HEK293 (cell line): ENCODE data around the gene COL5A3.

Experiments
- SCRT2 ChIP-seq: fragments of 450-650 bp; formaldehyde crosslinking; IDR thresholded peaks from 2 replicates; pipeline ENCODE4 v1.5.1; 2016; ENCODE audit warnings: missing biosample characterization, missing genetic modification characterization
- SETDB1 ChIP-seq: IDR thresholded peaks from one replicate; pipeline ENCODE4 v1.6.1; 2017; ENCODE audit warnings: mild to moderate bottlenecking, low read length, moderate library complexity, mixed read lengths; ENCODE audit not compliant: insufficient read length
- ZBTB7A ChIP-seq: fragments of 450-650 bp; formaldehyde crosslinking; IDR thresholded peaks from 2 replicates; pipeline ENCODE4 v1.5.1; 2016; ENCODE audit warnings: low read depth, missing biosample characterization, missing genetic modification characterization
- ZNF514 ChIP-seq: fragments of 450-650 bp; formaldehyde crosslinking; IDR thresholded peaks from 2 replicates; pipeline ENCODE4 v1.5.1; 2016; ENCODE audit warnings: missing biosample characterization, missing genetic modification characterization
- TF ChIP-seq, protein P1 (sequence below): fragments of 450-650 bp; formaldehyde crosslinking; IDR thresholded peaks from 2 replicates; pipeline ENCODE4 v1.5.1; 2016; ENCODE audit warnings: missing biosample characterization, missing genetic modification characterization
- TF ChIP-seq, protein P2 (sequence below): fragments of 450-650 bp; formaldehyde crosslinking; IDR thresholded peaks from 2 replicates; pipeline ENCODE4 v1.5.1; 2016; ENCODE audit warnings: missing biosample characterization, missing genetic modification characterization

DNA sequence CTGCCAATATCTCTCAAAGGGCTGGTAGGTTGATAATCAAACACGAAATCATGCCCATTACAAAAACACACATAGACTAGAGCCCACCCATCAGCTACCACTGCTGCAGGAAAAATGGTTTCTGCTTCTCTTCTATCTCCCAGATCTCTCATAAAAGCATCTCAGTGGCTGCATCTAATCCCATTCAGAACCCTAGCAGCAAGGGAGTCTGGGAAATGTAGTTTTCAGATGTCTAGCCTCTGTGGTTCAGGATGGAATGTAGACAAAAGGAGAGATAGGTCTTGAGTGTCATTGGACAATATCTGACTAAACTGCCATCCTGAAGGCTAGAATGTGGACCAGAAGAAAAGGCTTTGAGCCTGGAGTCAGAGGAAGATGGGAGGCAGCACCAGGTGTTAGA lies 35.1 kb upstream of the COL5A3 start:
- TF ChIP-seq, protein P1, sequence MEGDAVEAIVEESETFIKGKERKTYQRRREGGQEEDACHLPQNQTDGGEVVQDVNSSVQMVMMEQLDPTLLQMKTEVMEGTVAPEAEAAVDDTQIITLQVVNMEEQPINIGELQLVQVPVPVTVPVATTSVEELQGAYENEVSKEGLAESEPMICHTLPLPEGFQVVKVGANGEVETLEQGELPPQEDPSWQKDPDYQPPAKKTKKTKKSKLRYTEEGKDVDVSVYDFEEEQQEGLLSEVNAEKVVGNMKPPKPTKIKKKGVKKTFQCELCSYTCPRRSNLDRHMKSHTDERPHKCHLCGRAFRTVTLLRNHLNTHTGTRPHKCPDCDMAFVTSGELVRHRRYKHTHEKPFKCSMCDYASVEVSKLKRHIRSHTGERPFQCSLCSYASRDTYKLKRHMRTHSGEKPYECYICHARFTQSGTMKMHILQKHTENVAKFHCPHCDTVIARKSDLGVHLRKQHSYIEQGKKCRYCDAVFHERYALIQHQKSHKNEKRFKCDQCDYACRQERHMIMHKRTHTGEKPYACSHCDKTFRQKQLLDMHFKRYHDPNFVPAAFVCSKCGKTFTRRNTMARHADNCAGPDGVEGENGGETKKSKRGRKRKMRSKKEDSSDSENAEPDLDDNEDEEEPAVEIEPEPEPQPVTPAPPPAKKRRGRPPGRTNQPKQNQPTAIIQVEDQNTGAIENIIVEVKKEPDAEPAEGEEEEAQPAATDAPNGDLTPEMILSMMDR (tag by site-specific recombination), result no peak
- TF ChIP-seq SETDB1 (no peak), ZNF514 (tag by site-specific recombination) (no peak), ZBTB7A (no peak), SCRT2 (tag by site-specific recombination) (no peak)
- TF ChIP-seq, protein P2, sequence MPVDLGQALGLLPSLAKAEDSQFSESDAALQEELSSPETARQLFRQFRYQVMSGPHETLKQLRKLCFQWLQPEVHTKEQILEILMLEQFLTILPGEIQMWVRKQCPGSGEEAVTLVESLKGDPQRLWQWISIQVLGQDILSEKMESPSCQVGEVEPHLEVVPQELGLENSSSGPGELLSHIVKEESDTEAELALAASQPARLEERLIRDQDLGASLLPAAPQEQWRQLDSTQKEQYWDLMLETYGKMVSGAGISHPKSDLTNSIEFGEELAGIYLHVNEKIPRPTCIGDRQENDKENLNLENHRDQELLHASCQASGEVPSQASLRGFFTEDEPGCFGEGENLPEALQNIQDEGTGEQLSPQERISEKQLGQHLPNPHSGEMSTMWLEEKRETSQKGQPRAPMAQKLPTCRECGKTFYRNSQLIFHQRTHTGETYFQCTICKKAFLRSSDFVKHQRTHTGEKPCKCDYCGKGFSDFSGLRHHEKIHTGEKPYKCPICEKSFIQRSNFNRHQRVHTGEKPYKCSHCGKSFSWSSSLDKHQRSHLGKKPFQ, result no peak
